Muscle layer of duodenum (tissue), 2 donors: ENCODE measurements around the gene HOXA7.

Source experiments
- H3K27ac ChIP-seq: one replicate; pipeline ENCODE4 v1.7.0; 2013; ENCODE audit warnings: mild to moderate bottlenecking, low read length
- H3K27me3 ChIP-seq: one replicate; pipeline ENCODE4 v1.7.0; 2013; ENCODE audit warnings: low read depth, mild to moderate bottlenecking, control low read depth, low read length
- H3K36me3 ChIP-seq, 2 donors: one replicate each; pipeline ENCODE4 v1.7.0; 2013; ENCODE audit warnings: low read length in 2 of 2, control low read depth in 1 of 2, mild to moderate bottlenecking in 1 of 2; ENCODE audit not compliant: insufficient read depth in 2 of 2, control insufficient read depth in 1 of 2
- H3K4me1 ChIP-seq, 2 donors: one replicate each; pipeline ENCODE4 v1.7.0; 2013; ENCODE audit warnings: low read length in 2 of 2, mild to moderate bottlenecking in 2 of 2, control low read depth in 1 of 2, moderate library complexity in 1 of 2; ENCODE audit not compliant: insufficient read depth in 2 of 2, control insufficient read depth in 1 of 2
- H3K4me3 ChIP-seq, 2 donors: one replicate each; pipeline ENCODE4 v1.7.0; 2013; ENCODE audit warnings: low read length in 2 of 2, low read depth in 1 of 2, mild to moderate bottlenecking in 1 of 2
- H3K9me3 ChIP-seq, 2 donors: one replicate each; pipeline ENCODE4 v1.7.0; 2013; ENCODE audit warnings: low read length in 2 of 2, control low read depth in 1 of 2, mild to moderate bottlenecking in 1 of 2; ENCODE audit not compliant: control insufficient read depth in 1 of 2
- donor health status: healthy.

HOXA7 gene

GRCh38 chr7:27178366-27178765, 21.9 kb upstream of the HOXA7 start:
- Histone ChIP-seq H3K9me3 (no peaks in the 10 kb centered on the region), H3K27me3 (peaks cover 93% of the 10 kb centered on the region)

GRCh38 chr7:27177795-27178320, 21.4 kb upstream of the HOXA7 start:
- H3K27ac ChIP-seq: no peak overlapping the region
- H3K9me3 ChIP-seq: no peaks in the 10 kb centered on the region
- H3K4me1 ChIP-seq: peaks cover 4 to 33% of the 10 kb centered on the region in 2 donors
- H3K4me3 ChIP-seq: no peak overlapping the region
- H3K27me3 ChIP-seq: peaks cover 93% of the 10 kb centered on the region
- no peaks in the 10 kb centered on the region for H3K36me3 ChIP-seq

More at GRCh38 chr7:27178366-27178765, 21.9 kb upstream of the HOXA7 start:
- H3K4me3 ChIP-seq: no peak overlapping the region
- no peak overlapping the region for H3K27ac ChIP-seq
- H3K4me1 ChIP-seq: peaks cover 4 to 33% of the 10 kb centered on the region in 2 donors
- no peaks in the 10 kb centered on the region for H3K36me3 ChIP-seq

GRCh38 chr7:27176962-27177794, 20.7 kb upstream of the HOXA7 start:
- Histone ChIP-seq H3K27ac (no peak overlapping the region), H3K4me3 (no peak overlapping the region), H3K9me3 (no peaks in the 10 kb centered on the region), H3K27me3 (peaks cover 93% of the 10 kb centered on the region), H3K4me1 (peaks cover 4 to 35% of the 10 kb centered on the region in 2 donors), H3K36me3 (no peaks in the 10 kb centered on the region)

- H3K4me1 ChIP-seq: peaks cover 4 to 35% of the 10 kb centered on the region in 2 donors
These were observed 20.0 kb upstream of the HOXA7 start for GRCh38 chr7:27176524-27176845.

GRCh38 chr7:27175626-27176523, 19.4 kb upstream of the HOXA7 start:
- Histone ChIP-seq H3K9me3 (no peaks in the 10 kb centered on the region), H3K36me3 (no peaks in the 10 kb centered on the region), H3K4me1 (peaks cover 4 to 35% of the 10 kb centered on the region in 2 donors), H3K4me3 (no peak overlapping the region), H3K27ac (no peak overlapping the region), H3K27me3 (peaks cover 96% of the 10 kb centered on the region)

More at GRCh38 chr7:27176524-27176845, 20.0 kb upstream of the HOXA7 start:
- H3K4me3 ChIP-seq: no peak overlapping the region
- no peaks in the 10 kb centered on the region for H3K36me3 ChIP-seq
- no peaks in the 10 kb centered on the region for H3K9me3 ChIP-seq
- no peak overlapping the region for H3K27ac ChIP-seq
- peaks cover 94% of the 10 kb centered on the region for H3K27me3 ChIP-seq

GRCh38 chr7:27174874-27175625, 18.6 kb upstream of the HOXA7 start:
- Histone ChIP-seq H3K9me3 (no peaks in the 10 kb centered on the region), H3K4me1 (peaks cover 4 to 34% of the 10 kb centered on the region in 2 donors), H3K4me3 (no peak overlapping the region), H3K27me3 (peaks cover 96% of the 10 kb centered on the region), H3K27ac (no peak overlapping the region), H3K36me3 (no peaks in the 10 kb centered on the region)

- peak within 1 kb of the TSS in 1 of 2 donors; percentile 55 for H3K4me3 ChIP-seq
- no peaks in the 10 kb centered on the region for H3K9me3 ChIP-seq
- H3K36me3 ChIP-seq: no peaks in the 10 kb centered on the region
- no peak within 1 kb of the TSS for H3K27ac ChIP-seq
- peaks cover 0 to 34% of the 10 kb centered on the region in 2 donors for H3K4me1 ChIP-seq
- peaks cover 90% of the 10 kb centered on the region for H3K27me3 ChIP-seq
These were observed 17.7 kb upstream of the HOXA7 start, which contains the start of gene HOXA10 for GRCh38 chr7:27173956-27174873. Gene HOXA10 (minus strand): TSS chr7:27174320. CDS start chr7:27174306, 14 bp downstream.

GRCh38 chr7:27173511-27173955, 17.1 kb upstream of the HOXA7 start:
- Histone ChIP-seq H3K36me3 (no peaks in the 10 kb centered on the region), H3K9me3 (no peaks in the 10 kb centered on the region), H3K4me1 (peaks cover 0 to 40% of the 10 kb centered on the region in 2 donors), H3K27me3 (peaks cover 90% of the 10 kb centered on the region), H3K27ac (no peak overlapping the region), H3K4me3 (peak overlapping the region in 1 of 2 donors; percentile 55)

GRCh38 chr7:27172823-27173510, 16.5 kb upstream of the HOXA7 start:
- Histone ChIP-seq H3K36me3 (no peaks in the 10 kb centered on the region), H3K4me1 (peaks cover 0 to 40% of the 10 kb centered on the region in 2 donors), H3K27ac (no peak overlapping the region), H3K9me3 (no peaks in the 10 kb centered on the region), H3K27me3 (peaks cover 90% of the 10 kb centered on the region), H3K4me3 (peak overlapping the region in 1 of 2 donors; percentile 55)
